HCT116 (cell line): ENCODE results near the gene RSAD2.

ENCODE experiments used
- CEBPB ChIP-seq: IDR thresholded peaks from 2 replicates; pipeline ENCODE4 v1.6.1; 2012; ENCODE audit warnings: low read depth
- EGR1 ChIP-seq: IDR thresholded peaks from 2 replicates; pipeline ENCODE4 v1.6.1; 2012; ENCODE audit warnings: low read depth
- EZH2 ChIP-seq: fragments of 200-600 bp; sonication (generic); IDR thresholded peaks from 2 replicates; pipeline ENCODE4 v1.6.1; 2017; ENCODE audit warnings: antibody characterized with exemption, mixed run types
- EZH2phosphoT487 ChIP-seq: fragments of 200-600 bp; IDR thresholded peaks from 2 replicates; pipeline ENCODE4 v1.6.1; 2018; ENCODE audit warnings: antibody characterized with exemption, borderline replicate concordance
- FOSL1 ChIP-seq: IDR thresholded peaks from 2 replicates; pipeline ENCODE4 v1.6.1; 2012; ENCODE audit warnings: low read depth
- POLR2A ChIP-seq: IDR thresholded peaks from 2 replicates; pipeline ENCODE4 v1.7.0; 2011; ENCODE audit warnings: borderline replicate concordance; ENCODE audit not compliant: insufficient read depth, insufficient read length; ENCODE audit errors: extremely low read depth
- POLR2AphosphoS5 ChIP-seq: IDR thresholded peaks from 2 replicates; pipeline ENCODE4 v1.6.1; 2011; ENCODE audit warnings: mild to moderate bottlenecking, low read depth, low read length, moderate library complexity
- RAD21 ChIP-seq: IDR thresholded peaks from 2 replicates; pipeline ENCODE4 v1.6.1; 2012; ENCODE audit warnings: low read depth, mild to moderate bottlenecking
- SP1 ChIP-seq: IDR thresholded peaks from 2 replicates; pipeline ENCODE4 v1.6.1; 2012; ENCODE audit warnings: low read depth
- TCF7L2 ChIP-seq: IDR thresholded peaks from 2 replicates; pipeline ENCODE4 v1.7.0; 2011; ENCODE audit warnings: borderline replicate concordance, inconsistent platforms; ENCODE audit not compliant: insufficient read depth, insufficient read length; ENCODE audit errors: extremely low read depth
- ZFX ChIP-seq: fragments of 450-650 bp; IDR thresholded peaks from 2 replicates; pipeline ENCODE4 v1.6.1; 2017
- TF ChIP-seq, protein P1 (sequence below), 3 experiments: fragments of 200-600 bp in 1 of 3; sonication (generic) in 1 of 3; IDR thresholded peaks in 2 of 3; conservative IDR thresholded peaks in 1 of 3; 2 replicates each; pipeline ENCODE4 v1.5.1; 2012 to 2017; ENCODE audit warnings: low read depth in 2 of 3, low read length in 2 of 3, antibody characterized with exemption in 1 of 3, borderline replicate concordance in 1 of 3, control low read depth in 1 of 3, mild to moderate bottlenecking in 1 of 3, mixed read lengths in 1 of 3, mixed run types in 1 of 3, moderate library complexity in 1 of 3; ENCODE audit not compliant: insufficient read depth in 1 of 3
- TF ChIP-seq, protein P2 (sequence below): IDR thresholded peaks from 2 replicates; pipeline ENCODE4 v1.6.1; 2012; ENCODE audit warnings: low read depth
- TF ChIP-seq, protein P3 (sequence below): IDR thresholded peaks from 2 replicates; pipeline ENCODE4 v1.6.1; 2012

DNA sequence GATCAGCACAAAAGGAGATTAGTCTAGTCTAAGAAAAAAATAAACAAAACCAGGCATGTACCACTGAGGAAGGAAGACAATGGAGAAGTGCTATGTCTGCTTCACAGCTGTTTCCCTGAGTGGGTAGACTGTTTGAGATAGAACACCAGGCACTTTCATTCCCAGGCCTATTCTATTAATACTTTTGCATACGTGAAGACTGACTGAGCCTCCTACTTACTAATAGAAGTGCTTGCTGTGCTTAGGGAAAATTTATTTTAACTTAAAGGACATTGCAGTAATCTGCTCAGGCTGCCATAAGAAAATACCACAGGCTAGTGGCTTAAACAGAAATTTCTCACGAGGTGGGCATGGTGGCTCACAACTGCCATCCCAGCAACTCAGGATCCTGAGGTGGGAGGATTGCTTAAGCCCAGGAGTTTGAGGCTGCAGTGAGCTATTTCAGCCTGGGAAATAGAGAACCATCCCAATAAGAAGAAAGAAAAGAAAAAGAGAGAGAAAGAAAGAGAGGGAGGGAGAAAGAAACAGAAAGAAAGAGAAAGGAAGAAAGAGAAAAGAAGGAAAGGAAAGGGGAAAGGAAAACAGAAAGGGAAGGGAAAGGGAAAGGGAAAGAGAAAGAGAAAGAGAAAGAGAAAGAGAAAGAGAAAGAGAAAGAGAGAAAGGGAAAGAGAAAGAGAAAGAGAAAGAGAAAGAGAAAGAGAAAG lies 44.8 kb upstream of the RSAD2 start:
- TF ChIP-seq POLR2A (no peak), POLR2AphosphoS5 (no peak), FOSL1 (no peak), SP1 (no peak), EZH2 (no peak), RAD21 (no peak), CEBPB (no peak), EGR1 (no peak), TCF7L2 (no peak), EZH2phosphoT487 (no peak), ZFX (no peak)
- TF ChIP-seq, protein P1, sequence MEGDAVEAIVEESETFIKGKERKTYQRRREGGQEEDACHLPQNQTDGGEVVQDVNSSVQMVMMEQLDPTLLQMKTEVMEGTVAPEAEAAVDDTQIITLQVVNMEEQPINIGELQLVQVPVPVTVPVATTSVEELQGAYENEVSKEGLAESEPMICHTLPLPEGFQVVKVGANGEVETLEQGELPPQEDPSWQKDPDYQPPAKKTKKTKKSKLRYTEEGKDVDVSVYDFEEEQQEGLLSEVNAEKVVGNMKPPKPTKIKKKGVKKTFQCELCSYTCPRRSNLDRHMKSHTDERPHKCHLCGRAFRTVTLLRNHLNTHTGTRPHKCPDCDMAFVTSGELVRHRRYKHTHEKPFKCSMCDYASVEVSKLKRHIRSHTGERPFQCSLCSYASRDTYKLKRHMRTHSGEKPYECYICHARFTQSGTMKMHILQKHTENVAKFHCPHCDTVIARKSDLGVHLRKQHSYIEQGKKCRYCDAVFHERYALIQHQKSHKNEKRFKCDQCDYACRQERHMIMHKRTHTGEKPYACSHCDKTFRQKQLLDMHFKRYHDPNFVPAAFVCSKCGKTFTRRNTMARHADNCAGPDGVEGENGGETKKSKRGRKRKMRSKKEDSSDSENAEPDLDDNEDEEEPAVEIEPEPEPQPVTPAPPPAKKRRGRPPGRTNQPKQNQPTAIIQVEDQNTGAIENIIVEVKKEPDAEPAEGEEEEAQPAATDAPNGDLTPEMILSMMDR (IDR thresholded peaks at IDR 0.05 in 2 of 3, conservative IDR thresholded peaks at IDR 0.05 in 1 of 3; ENCODE audit: borderline replicate concordance in 1 of 3, insufficient read depth in 1 of 3, low read depth in 2 of 3, low read length in 2 of 3) = no peak
- TF ChIP-seq, protein P2, sequence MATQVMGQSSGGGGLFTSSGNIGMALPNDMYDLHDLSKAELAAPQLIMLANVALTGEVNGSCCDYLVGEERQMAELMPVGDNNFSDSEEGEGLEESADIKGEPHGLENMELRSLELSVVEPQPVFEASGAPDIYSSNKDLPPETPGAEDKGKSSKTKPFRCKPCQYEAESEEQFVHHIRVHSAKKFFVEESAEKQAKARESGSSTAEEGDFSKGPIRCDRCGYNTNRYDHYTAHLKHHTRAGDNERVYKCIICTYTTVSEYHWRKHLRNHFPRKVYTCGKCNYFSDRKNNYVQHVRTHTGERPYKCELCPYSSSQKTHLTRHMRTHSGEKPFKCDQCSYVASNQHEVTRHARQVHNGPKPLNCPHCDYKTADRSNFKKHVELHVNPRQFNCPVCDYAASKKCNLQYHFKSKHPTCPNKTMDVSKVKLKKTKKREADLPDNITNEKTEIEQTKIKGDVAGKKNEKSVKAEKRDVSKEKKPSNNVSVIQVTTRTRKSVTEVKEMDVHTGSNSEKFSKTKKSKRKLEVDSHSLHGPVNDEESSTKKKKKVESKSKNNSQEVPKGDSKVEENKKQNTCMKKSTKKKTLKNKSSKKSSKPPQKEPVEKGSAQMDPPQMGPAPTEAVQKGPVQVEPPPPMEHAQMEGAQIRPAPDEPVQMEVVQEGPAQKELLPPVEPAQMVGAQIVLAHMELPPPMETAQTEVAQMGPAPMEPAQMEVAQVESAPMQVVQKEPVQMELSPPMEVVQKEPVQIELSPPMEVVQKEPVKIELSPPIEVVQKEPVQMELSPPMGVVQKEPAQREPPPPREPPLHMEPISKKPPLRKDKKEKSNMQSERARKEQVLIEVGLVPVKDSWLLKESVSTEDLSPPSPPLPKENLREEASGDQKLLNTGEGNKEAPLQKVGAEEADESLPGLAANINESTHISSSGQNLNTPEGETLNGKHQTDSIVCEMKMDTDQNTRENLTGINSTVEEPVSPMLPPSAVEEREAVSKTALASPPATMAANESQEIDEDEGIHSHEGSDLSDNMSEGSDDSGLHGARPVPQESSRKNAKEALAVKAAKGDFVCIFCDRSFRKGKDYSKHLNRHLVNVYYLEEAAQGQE = no peak
- TF ChIP-seq, protein P3, sequence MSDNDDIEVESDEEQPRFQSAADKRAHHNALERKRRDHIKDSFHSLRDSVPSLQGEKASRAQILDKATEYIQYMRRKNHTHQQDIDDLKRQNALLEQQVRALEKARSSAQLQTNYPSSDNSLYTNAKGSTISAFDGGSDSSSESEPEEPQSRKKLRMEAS = no peak
